ENCODE data around the gene SRD5A1.

DNA sequence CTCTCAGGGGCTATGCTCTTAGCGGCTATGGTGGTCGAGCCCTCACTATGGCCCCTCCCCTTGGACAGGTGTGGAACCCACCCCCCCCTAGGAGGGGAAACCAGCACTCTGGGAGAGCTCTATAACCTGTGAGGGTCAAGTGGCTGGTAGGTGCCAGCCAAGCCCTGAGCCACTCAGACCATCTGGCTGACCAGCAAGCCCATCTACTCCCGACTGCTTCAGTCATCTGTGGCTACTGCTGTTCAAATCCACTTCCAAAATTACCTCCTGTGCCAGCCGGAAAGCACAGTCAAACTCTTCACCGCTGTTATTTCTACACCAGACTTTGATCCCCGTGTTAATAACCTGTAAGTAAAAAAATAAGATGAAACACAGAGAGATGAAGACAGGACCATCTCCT is 28.9 kb upstream of the SRD5A1 start:
- TF ChIP-seq, protein P1, sequence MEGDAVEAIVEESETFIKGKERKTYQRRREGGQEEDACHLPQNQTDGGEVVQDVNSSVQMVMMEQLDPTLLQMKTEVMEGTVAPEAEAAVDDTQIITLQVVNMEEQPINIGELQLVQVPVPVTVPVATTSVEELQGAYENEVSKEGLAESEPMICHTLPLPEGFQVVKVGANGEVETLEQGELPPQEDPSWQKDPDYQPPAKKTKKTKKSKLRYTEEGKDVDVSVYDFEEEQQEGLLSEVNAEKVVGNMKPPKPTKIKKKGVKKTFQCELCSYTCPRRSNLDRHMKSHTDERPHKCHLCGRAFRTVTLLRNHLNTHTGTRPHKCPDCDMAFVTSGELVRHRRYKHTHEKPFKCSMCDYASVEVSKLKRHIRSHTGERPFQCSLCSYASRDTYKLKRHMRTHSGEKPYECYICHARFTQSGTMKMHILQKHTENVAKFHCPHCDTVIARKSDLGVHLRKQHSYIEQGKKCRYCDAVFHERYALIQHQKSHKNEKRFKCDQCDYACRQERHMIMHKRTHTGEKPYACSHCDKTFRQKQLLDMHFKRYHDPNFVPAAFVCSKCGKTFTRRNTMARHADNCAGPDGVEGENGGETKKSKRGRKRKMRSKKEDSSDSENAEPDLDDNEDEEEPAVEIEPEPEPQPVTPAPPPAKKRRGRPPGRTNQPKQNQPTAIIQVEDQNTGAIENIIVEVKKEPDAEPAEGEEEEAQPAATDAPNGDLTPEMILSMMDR (conservative IDR thresholded peaks at IDR 0.05; ENCODE audit: low read length): no peak
- no peak for TF ChIP-seq EZH2phosphoT487 (IDR thresholded peaks at IDR 0.05; ENCODE audit: borderline replicate concordance, low read depth, low read length)

Data from OCI-LY7 (cell line).